Stomach (tissue), 4 donors: Measurements from ENCODE around the gene CCNG1.

Experiments
- CTCF ChIP-seq, 7 experiments: fragments of 450-650 bp in 4 of 7; fragments of 200-600 bp in 3 of 7; sonication (generic) in 3 of 7; IDR thresholded peaks; one replicate each; pipeline ENCODE4 v1.5.1; 2016 to 2019; ENCODE audit warnings: antibody characterized with exemption in 7 of 7, control low read depth in 2 of 7, mild to moderate bottlenecking in 1 of 7
- EP300 ChIP-seq: sonication (generic); formaldehyde crosslinking; IDR thresholded peaks from one replicate; pipeline ENCODE4 v1.6.1; 2017; ENCODE audit warnings: antibody characterized with exemption

DNA sequence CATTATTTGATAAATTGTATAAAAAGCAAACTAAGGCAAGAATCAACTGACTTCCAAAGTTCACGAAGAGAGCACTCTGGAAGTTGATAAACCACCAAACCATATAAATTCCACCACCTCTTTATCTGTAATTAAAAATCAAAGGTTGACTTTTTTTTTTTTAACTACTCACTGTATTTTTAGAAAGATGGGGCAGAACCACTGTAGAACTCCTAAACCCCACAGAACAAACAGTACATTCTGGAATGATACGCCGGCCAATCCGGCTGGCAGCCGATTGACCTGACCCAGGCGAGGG lies 435 bp upstream of the CCNG1 start:
- TF ChIP-seq EP300 (no peak), CTCF (IDR thresholded peaks at IDR 0.05) (no peak)
